Neuronal stem cell (in vitro differentiated cells): ENCODE data around the gene GLB1L3.
"Not testable (repeated sequence)": the region's sequence is repeated elsewhere in the genome, so short reads cannot be mapped to it uniquely, and the experiment has no call there.

ENCODE experiments used
- DNase-seq: peaks from one replicate; pipeline ENCODE4 v3.0.0-alpha.2; 2013; ENCODE audit warnings: low spot score
- H2AFZ ChIP-seq: one replicate; pipeline ENCODE4 v1.6.1; 2013; ENCODE audit warnings: mild to moderate bottlenecking, low read length, inconsistent platforms
- H2AK5ac ChIP-seq: 2 replicates; pipeline ENCODE4 v1.6.1; 2013; ENCODE audit warnings: low read depth, mild to moderate bottlenecking, inconsistent platforms, low read length, moderate library complexity, mixed read lengths
- H2BK120ac ChIP-seq: 2 replicates; pipeline ENCODE4 v1.6.1; 2013; ENCODE audit warnings: low read depth, mild to moderate bottlenecking, inconsistent platforms, low read length, moderate library complexity, mixed read lengths
- H2BK12ac ChIP-seq: one replicate; pipeline ENCODE4 v1.6.1; 2013; ENCODE audit warnings: low read length, inconsistent platforms
- H2BK15ac ChIP-seq: 2 replicates; pipeline ENCODE4 v1.6.1; 2013; ENCODE audit warnings: mild to moderate bottlenecking, low read length, inconsistent platforms, mixed read lengths
- H2BK5ac ChIP-seq: one replicate; pipeline ENCODE4 v1.6.1; 2013; ENCODE audit warnings: inconsistent platforms, mild to moderate bottlenecking, low read length, moderate library complexity
- H3K14ac ChIP-seq: one replicate; pipeline ENCODE4 v1.6.1; 2013; ENCODE audit warnings: low read length, inconsistent platforms
- H3K18ac ChIP-seq: 2 replicates; pipeline ENCODE4 v1.6.1; 2013; ENCODE audit warnings: low read length, inconsistent platforms
- H3K23ac ChIP-seq: 2 replicates; pipeline ENCODE4 v1.6.1; 2013; ENCODE audit warnings: low read depth, mild to moderate bottlenecking, mixed read lengths, low read length, inconsistent platforms; ENCODE audit not compliant: poor library complexity
- H3K27ac ChIP-seq: replicated peaks from 3 replicates; pipeline ENCODE4 v1.5.1; 2013; ENCODE audit warnings: low read length, inconsistent platforms
- H3K27me3 ChIP-seq, 3 experiments: 2 replicates each; pipeline ENCODE4 v1.6.1; 2013; ENCODE audit warnings: low read length in 3 of 3, mild to moderate bottlenecking in 2 of 3, inconsistent platforms in 1 of 3, low read depth in 1 of 3, mixed read lengths in 1 of 3, moderate library complexity in 1 of 3; ENCODE audit not compliant: control insufficient read depth in 3 of 3, insufficient read depth in 3 of 3
- H3K36me3 ChIP-seq, 2 donors: replicated peaks in 1 of 2; 2 replicates each; pipeline ENCODE4 v1.6.1; 2013; ENCODE audit warnings: low read length in 2 of 2; ENCODE audit not compliant: control insufficient read depth in 2 of 2, insufficient read depth in 2 of 2
- H3K4ac ChIP-seq: 2 replicates; pipeline ENCODE4 v1.6.1; 2013; ENCODE audit warnings: inconsistent platforms, mild to moderate bottlenecking, low read length, moderate library complexity
- H3K4me1 ChIP-seq, 2 donors: 1 replicate in 1 of 2; 2 replicates in 1 of 2; pipeline ENCODE4 v1.6.1; 2013; ENCODE audit warnings: low read length in 2 of 2, low read depth in 1 of 2; ENCODE audit not compliant: control insufficient read depth in 2 of 2, insufficient read depth in 1 of 2
- H3K4me2 ChIP-seq: one replicate; pipeline ENCODE4 v1.6.1; 2013; ENCODE audit warnings: mild to moderate bottlenecking, low read length, inconsistent platforms; ENCODE audit not compliant: insufficient read depth, poor library complexity, severe bottlenecking
- H3K4me3 ChIP-seq, 2 donors: 2 replicates each; pipeline ENCODE4 v1.5.1; 2013; ENCODE audit warnings: low read length in 2 of 2, mild to moderate bottlenecking in 2 of 2, inconsistent platforms in 1 of 2, moderate library complexity in 1 of 2
- H3K79me1 ChIP-seq: one replicate; pipeline ENCODE4 v1.6.1; 2013; ENCODE audit warnings: low read depth, mild to moderate bottlenecking, inconsistent platforms, low read length, moderate library complexity
- H3K9ac ChIP-seq: one replicate; pipeline ENCODE4 v1.6.1; 2013; ENCODE audit warnings: mild to moderate bottlenecking, low read depth, low read length, inconsistent platforms; ENCODE audit not compliant: poor library complexity
- H3K9me3 ChIP-seq, 2 donors: replicated peaks in 1 of 2; 2 replicates each; pipeline versions ENCODE3 to v1.6.1; 2013; ENCODE audit warnings: low read length in 2 of 2, mild to moderate bottlenecking in 2 of 2, inconsistent platforms in 1 of 2, low read depth in 1 of 2, mixed read lengths in 1 of 2, moderate library complexity in 1 of 2; ENCODE audit not compliant: control insufficient read depth in 2 of 2, insufficient read depth in 1 of 2
- H4K8ac ChIP-seq: one replicate; pipeline ENCODE4 v1.6.1; 2013; ENCODE audit warnings: low read depth, mild to moderate bottlenecking, inconsistent platforms, low read length, moderate library complexity
- H4K91ac ChIP-seq: one replicate; pipeline ENCODE4 v1.6.1; 2013; ENCODE audit warnings: low read length, low read depth, mild to moderate bottlenecking, inconsistent platforms; ENCODE audit not compliant: poor library complexity
- WGBS, 2 donors: extraction: QIAGEN DNeasy Blood & Tissue Kit; methylation state at CpG; one replicate each; pipeline ENCODE4 v1.1.7; 2013; ENCODE audit warnings: missing lambda C conversion rate in 2 of 2, mixed read lengths in 1 of 2; ENCODE audit not compliant: insufficient read length in 2 of 2, insufficient replicate concordance in 1 of 2; ENCODE audit errors: extremely low coverage in 2 of 2; 5-methylcytosine and 5-hydroxymethylcytosine counted together

Gene GLB1L3

DNA sequence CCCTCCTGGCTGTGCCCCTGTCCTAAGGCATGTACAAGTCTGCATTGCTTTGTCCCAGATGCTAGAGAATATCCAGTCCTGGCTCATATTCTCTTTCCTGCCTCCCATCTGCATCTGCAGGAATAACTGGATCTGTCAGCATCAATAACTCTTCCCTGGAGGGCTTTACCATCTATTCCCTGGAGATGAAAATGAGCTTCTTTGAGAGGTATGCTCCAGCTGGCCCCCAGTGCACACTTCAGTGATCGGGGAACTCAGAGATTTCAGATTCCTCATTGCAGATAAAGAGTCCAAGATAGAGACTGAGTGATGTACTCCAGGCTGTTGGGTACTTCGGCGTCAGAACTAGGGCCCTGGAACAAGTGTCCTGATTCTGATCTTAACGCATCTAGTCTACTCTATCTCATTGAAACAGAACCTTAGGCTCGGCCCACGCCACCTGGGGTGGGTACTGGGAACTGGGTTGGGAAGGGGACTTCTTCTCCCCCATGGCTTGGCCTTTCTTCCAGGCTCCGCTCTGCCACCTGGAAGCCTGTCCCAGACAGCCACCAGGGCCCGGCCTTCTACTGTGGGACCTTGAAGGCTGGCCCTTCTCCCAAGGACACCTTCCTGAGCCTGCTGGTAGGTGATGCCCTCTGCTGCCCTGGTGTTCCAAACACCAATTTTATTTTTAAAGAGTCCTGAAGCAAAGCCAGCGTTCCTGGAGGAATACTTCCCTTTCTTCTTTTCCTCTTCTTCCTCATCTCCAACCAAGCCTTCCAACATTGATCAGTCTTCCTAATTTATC, 37.8 kb downstream of the GLB1L3 start:
- no peak overlapping the region for H2AFZ ChIP-seq
- H2BK5ac ChIP-seq = no peak overlapping the region
- H3K27me3 ChIP-seq = peaks cover 0 to 25% (median 0%) of the 10 kb centered on the region in 3 experiments
- no peak overlapping the region for H3K14ac ChIP-seq
- no peak overlapping the region for H3K4ac ChIP-seq
- no peak overlapping the region for H4K91ac ChIP-seq
- no peak overlapping the region for H3K4me2 ChIP-seq
- H3K18ac ChIP-seq = no peak overlapping the region
- no peak overlapping the region for H3K4me3 ChIP-seq
- H2AK5ac ChIP-seq = no peak overlapping the region
- no peak overlapping the region for H2BK12ac ChIP-seq
- DNase-seq = no peak
- H3K36me3 ChIP-seq = no peaks in the 10 kb centered on the region
- no peaks in the 10 kb centered on the region for H3K4me1 ChIP-seq
- no peaks in the 10 kb centered on the region for H3K79me1 ChIP-seq
- no CpG with 5 or more reads among the region's 9 CpGs for WGBS, 2 donors
- no peak overlapping the region for H2BK120ac ChIP-seq
- no peak overlapping the region for H3K27ac ChIP-seq
- H2BK15ac ChIP-seq = no peak overlapping the region
- H4K8ac ChIP-seq = no peak overlapping the region
- H3K23ac ChIP-seq = no peak overlapping the region
- no peak overlapping the region for H3K9ac ChIP-seq
- peaks cover 0 to 2% of the 10 kb centered on the region in 2 donors for H3K9me3 ChIP-seq

GRCh38 chr11:134317103-134317502, 40.9 kb downstream of the GLB1L3 start:
- Histone ChIP-seq H3K9me3 (peaks cover 0 to 2% of the 10 kb centered on the region in 2 donors), H3K4me1 (no peaks in the 10 kb centered on the region), H3K9ac (no peak overlapping the region), H3K14ac (no peak overlapping the region), H3K27me3 (peaks cover 0 to 18% (median 0%) of the 10 kb centered on the region in 3 experiments), H3K4me3 (no peak overlapping the region), H3K4me2 (no peak overlapping the region), H2AFZ (no peak overlapping the region), H3K18ac (no peak overlapping the region), H3K36me3 (no peaks in the 10 kb centered on the region), H2BK12ac (no peak overlapping the region), H3K4ac (no peak overlapping the region), H2BK5ac (no peak overlapping the region), H4K8ac (no peak overlapping the region), H4K91ac (no peak overlapping the region), H2BK120ac (no peak overlapping the region), H2BK15ac (no peak overlapping the region), H2AK5ac (no peak overlapping the region), H3K27ac (no peak overlapping the region), H3K23ac (no peak overlapping the region), H3K79me1 (no peaks in the 10 kb centered on the region)
- DNase-seq = no peak
- WGBS, 2 donors = no CpG with 5 or more reads among the region's 3 CpGs

DNA sequence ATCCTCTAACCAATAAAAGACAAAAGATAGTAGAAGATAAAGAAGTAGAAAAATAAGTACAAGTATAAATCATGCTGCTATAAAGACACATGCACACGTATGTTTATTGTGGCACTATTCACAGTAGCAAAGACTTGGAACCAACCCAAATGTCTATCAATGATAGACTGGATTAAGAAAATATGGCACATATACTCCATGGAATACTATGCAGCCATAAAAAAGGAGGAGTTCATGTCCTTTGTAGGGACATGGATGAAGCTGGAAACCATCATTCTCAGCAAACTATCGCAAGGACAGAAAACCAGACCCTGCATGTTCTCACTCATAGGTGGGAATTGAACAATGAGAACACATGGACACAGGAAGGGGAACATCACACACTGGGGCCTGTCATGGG, 45.2 kb downstream of the GLB1L3 start:
- not testable (repeated sequence) for H3K4ac ChIP-seq, H3K27ac ChIP-seq, H3K36me3 ChIP-seq, H3K4me1 ChIP-seq, H3K18ac ChIP-seq, DNase-seq, H3K4me2 ChIP-seq, H3K9ac ChIP-seq, H2BK5ac ChIP-seq, H2BK12ac ChIP-seq, H3K79me1 ChIP-seq, H3K27me3 ChIP-seq, H4K91ac ChIP-seq, H3K9me3 ChIP-seq, H3K4me3 ChIP-seq, H2AFZ ChIP-seq, H2BK15ac ChIP-seq, H3K23ac ChIP-seq, H4K8ac ChIP-seq, H2AK5ac ChIP-seq, H3K14ac ChIP-seq, H2BK120ac ChIP-seq
- no CpG with 5 or more reads among the region's 2 CpGs for WGBS, 2 donors

- no peak for DNase-seq
- Histone ChIP-seq H2BK120ac (no peak overlapping the region), H3K4ac (no peak overlapping the region), H2BK12ac (no peak overlapping the region), H4K8ac (no peak overlapping the region), H3K14ac (no peak overlapping the region), H3K9me3 (no peaks in the 10 kb centered on the region), H3K23ac (no peak overlapping the region), H2BK15ac (no peak overlapping the region), H2BK5ac (no peak overlapping the region), H3K9ac (no peak overlapping the region), H3K36me3 (no peaks in the 10 kb centered on the region), H2AFZ (no peak overlapping the region), H3K27me3 (peaks cover 0 to 10% (median 0%) of the 10 kb centered on the region in 3 experiments), H3K4me2 (no peak overlapping the region), H4K91ac (no peak overlapping the region), H3K4me1 (no peaks in the 10 kb centered on the region), H3K18ac (no peak overlapping the region), H3K79me1 (no peaks in the 10 kb centered on the region), H3K4me3 (no peak overlapping the region), H3K27ac (no peak overlapping the region), H2AK5ac (no peak overlapping the region)
- no CpG with 5 or more reads among the region's 4 CpGs for WGBS, 2 donors
Measured at GRCh38 chr11:134322553-134322952, 46.4 kb downstream of the GLB1L3 start.
